NCI-H748 (cell line): ENCODE results near the gene HNRNPF.
A peak's percentile ranks its signal among the peaks of the same experiment; 100 is the strongest.
"Not testable (repeated sequence)": the region's sequence is repeated elsewhere in the genome, so short reads cannot be mapped to it uniquely, and the experiment has no call there.

Experiments used
- DNase-seq: peaks from one replicate; lab custom pipeline; 2025; ENCODE audit not compliant: unreplicated experiment; lab: John Stamatoyannopoulos, UW

The HNRNPF gene

DNA sequence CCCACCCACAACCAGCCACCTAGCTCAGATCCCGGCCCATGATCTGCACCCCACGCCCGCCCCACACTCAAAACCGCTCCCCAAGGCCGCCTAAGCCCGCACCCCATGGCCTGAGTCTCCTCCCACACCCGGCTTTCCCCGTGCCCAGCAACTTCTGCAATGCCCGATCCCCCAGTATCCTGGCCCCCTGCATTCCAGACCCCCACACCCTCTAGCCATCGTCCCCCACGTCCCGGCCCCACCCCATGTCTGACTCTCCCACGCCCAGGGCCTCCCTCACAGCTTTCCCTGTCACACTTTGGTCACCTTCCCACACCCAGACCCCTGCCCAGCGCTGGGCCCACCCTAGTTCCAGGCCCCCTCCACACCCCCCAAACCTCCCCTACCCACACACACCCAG, 57.7 kb downstream of the HNRNPF start:
- DNase-seq, result no peak

- DNase-seq, result no peak
Observed at GRCh38 chr10:43350686-43351085, 58.3 kb downstream of the HNRNPF start.

- DNase-seq, result no peak
Observed at GRCh38 chr10:43350156-43350555, 58.8 kb downstream of the HNRNPF start.

DNA sequence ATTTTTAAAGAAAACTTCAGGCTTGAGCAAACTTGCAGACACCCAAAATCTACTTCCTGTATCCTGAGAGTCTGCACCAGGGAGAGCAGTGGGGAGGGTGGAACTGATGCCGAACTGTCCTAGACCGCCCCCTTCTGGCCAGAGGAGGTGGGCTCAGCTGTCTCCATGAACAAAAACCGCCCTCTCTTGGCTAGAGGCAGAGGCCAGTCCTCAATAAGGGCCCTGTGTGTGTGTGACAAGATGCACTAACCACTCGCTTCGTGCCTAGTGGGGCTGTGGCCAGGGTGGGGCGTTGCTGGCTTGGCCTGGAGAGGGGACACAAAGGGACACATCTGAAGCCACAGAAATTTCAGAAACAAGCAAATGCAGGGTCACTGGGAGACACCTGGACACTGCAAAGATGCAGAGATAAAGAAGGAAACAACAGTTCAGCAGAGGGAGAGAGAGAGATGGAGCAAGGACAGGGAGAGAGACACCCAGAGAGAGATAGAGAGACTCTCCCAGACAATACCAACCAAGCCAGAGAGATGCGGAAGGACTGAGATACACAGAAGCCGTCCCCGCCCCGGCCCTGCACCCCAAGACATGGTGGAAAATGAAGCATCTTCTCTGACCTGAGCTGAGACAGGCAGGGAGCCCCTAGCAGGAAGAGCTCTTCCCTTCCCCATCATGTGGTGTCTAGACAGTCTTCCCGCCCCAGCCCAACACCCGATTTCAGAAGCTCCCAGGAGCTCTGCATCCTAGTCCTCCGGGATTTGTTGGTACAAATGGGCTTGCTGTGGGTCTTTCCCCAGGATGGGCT, 60.3 kb downstream of the HNRNPF start:
- DNase-seq, result peak; percentile 66

- no peak for DNase-seq
Observed at GRCh38 chr10:43347997-43348396, 61.0 kb downstream of the HNRNPF start.

DNA sequence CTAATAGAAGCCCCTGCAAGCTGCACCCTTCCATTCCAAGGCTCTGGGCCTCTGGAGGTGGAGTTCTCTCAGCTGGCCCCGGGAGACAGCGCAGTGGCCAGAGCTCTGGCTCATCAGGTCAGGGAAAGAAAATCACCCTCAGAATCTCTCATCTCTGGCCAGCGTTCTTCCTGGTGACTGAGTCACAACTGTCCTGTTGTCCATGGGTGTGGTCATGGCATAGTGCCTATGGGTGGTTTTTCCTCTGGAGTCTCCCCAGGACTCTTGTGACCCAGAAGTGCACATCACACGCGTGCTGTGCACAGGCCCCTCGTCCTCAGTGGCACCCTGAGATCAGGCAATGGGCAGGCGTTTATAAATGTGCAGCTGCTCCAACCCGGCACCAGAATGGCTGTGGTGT, 64.9 kb downstream of the HNRNPF start:
- no peak for DNase-seq

DNA sequence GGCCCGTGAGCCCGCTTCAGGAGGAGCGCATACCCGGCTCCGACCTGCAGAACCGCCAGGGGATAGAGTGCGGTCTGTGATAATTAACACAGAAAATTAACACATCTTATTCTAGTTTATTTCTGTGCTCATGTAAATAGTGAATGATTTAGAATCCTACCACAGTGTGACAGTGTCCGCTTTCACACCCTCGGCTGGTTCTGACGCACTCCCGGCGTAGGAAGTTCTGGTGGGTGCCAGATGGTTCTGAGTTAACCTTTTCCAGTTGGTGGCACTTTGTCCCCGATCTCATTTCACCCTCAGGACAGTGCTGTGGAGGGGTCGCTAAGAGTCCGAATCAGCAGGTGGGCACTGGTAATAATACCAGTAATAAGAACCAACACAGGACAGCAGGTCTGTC, 65.9 kb downstream of the HNRNPF start:
- DNase-seq, result no peak

GRCh38 chr10:43342279-43343125, 66.5 kb downstream of the HNRNPF start:
- DNase-seq, result no peak

- no peak for DNase-seq
Observed at GRCh38 chr10:43341450-43341849, 67.5 kb downstream of the HNRNPF start.

DNA sequence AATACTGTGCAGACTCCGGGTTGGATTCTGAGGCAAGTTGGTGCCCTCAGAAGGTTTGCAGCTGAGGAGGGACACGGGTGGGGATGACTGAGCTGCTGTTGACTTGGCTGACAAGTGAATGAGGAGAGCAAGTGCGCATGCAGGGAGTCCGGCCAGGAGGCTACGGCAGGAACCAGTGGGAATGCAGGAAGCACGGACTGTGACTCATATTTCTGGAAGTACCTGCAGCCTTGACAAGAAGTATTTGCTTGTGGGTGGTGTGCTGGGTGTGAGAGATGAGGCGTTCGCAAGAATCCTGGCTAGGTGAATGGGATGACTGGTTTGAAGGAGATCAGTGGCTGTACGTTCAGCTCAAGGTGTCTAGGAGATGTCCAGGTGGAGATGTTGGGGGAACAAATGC, 68.4 kb downstream of the HNRNPF start:
- no peak for DNase-seq

- no peak for DNase-seq
Observed at GRCh38 chr10:43340101-43340500, 68.9 kb downstream of the HNRNPF start.

- DNase-seq, result no peak
Observed at GRCh38 chr10:43339136-43339535, 69.8 kb downstream of the HNRNPF start.

DNA sequence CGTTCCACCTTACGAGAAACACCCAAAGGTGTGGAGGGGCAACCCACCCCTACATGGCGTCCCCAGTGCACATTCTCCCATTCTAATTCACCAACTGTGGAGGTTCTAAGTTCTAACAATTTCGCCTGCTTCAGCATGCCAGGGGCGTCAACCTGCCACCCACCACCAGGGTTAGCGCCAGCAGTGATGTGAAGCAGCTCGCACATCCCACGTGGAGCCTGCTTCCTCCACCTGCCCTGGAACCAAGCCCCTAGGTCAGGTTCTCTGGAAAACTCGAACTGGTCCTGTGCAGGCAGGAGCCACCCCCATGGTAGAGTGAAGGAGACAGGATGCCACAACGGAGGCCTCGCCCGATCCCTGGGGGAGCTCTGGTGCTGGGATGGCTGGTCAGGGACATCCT, 70.9 kb downstream of the HNRNPF start:
- DNase-seq, result no peak

DNA sequence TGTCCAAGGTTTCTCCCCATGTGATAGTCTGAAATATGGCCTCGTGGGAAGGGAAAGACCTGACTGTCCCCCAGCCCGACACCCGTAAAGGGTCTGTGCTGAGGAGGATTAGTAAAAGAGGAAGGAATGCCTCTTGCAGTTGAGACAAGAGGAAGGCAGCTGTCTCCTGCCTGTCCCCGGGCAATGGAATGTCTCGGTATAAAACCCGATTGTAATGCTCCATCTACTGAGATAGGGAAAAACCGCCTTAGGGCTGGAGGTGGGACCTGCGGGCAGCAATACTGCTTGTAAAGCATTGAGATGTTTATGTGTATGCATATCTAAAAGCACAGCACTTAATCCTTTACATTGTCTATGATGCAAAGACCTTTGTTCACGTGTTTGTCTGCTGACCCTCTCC, 71.5 kb downstream of the HNRNPF start:
- not testable (repeated sequence) for DNase-seq

GRCh38 chr10:43336641-43337318, 72.2 kb downstream of the HNRNPF start:
- DNase-seq, result no peak

DNA sequence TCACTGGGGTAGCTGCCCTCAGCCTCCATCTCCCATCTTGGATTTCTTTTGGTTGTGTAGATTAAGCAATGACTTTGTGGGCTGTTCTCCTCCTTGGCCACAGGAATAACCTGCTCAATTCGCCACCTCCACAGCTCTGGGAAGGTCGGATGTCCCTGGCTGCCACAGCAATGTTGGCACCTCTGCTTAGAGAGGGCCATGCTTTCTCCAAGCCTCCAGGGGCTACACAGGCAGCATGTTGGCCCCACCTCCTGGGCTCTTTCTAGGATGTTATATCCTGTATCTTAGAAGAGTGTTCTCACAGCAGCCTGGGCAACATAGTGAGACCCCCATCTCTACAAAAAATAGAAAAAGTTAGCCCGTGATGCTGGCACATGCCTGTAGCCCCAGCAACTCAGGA, 72.9 kb downstream of the HNRNPF start:
- no peak for DNase-seq
